NCI-H345 (cell line): ENCODE results near the gene PACRG.

Experiments used
- DNase-seq: peaks from one replicate; lab custom pipeline; 2025; lab: John Stamatoyannopoulos, UW

Gene PACRG

GRCh38 chr6:162778603-162779002, 50.8 kb downstream of the PACRG start:
- no peak for DNase-seq

- DNase-seq, result no peak
Observed at GRCh38 chr6:162785632-162786242, 58.0 kb downstream of the PACRG start.

- DNase-seq, result no peak
Observed at GRCh38 chr6:162798546-162799266, 70.9 kb downstream of the PACRG start.

- DNase-seq, result no peak
Observed at GRCh38 chr6:162814426-162814973, 86.7 kb downstream of the PACRG start.

- no peak for DNase-seq
Observed at GRCh38 chr6:162817196-162817595, 89.4 kb downstream of the PACRG start.

GRCh38 chr6:162819284-162819683, 91.5 kb downstream of the PACRG start:
- DNase-seq, result no peak

- DNase-seq, result no peak
Observed at GRCh38 chr6:162821102-162821501, 93.3 kb downstream of the PACRG start.

- no peak for DNase-seq
Observed at GRCh38 chr6:162825597-162825996, 97.8 kb downstream of the PACRG start.

GRCh38 chr6:162829013-162829742, 101.4 kb downstream of the PACRG start:
- DNase-seq, result no peak

- DNase-seq, result no peak
Observed at GRCh38 chr6:162833776-162834175, 106.0 kb downstream of the PACRG start.

GRCh38 chr6:162845972-162846371, 118.2 kb downstream of the PACRG start:
- no peak for DNase-seq

- no peak for DNase-seq
Observed at GRCh38 chr6:162846723-162847122, 118.9 kb downstream of the PACRG start.

- DNase-seq, result no peak
Observed at GRCh38 chr6:162849269-162849668, 121.5 kb downstream of the PACRG start.

- no peak for DNase-seq
Observed at GRCh38 chr6:162852192-162852591, 124.4 kb downstream of the PACRG start.

- DNase-seq, result no peak
Observed at GRCh38 chr6:162852840-162853577, 125.2 kb downstream of the PACRG start.

- DNase-seq, result no peak
Observed at GRCh38 chr6:162854228-162854627, 126.5 kb downstream of the PACRG start.

- no peak for DNase-seq
Observed at GRCh38 chr6:162854734-162855191, 127.0 kb downstream of the PACRG start.

- no peak for DNase-seq
Observed at GRCh38 chr6:162856885-162857284, 129.1 kb downstream of the PACRG start.

- DNase-seq, result no peak
Observed at GRCh38 chr6:162857326-162857725, 129.6 kb downstream of the PACRG start.

GRCh38 chr6:162862462-162862861, 134.7 kb downstream of the PACRG start:
- no peak for DNase-seq

- no peak for DNase-seq
Observed at GRCh38 chr6:162862941-162863340, 135.2 kb downstream of the PACRG start.

- no peak for DNase-seq
Observed at GRCh38 chr6:162863821-162864220, 136.0 kb downstream of the PACRG start.
